NT2/D1 (cell line): Measurements from ENCODE around the gene GBP1.
"Not testable (repeated sequence)": the region's sequence is repeated elsewhere in the genome, so short reads cannot be mapped to it uniquely, and the experiment has no call there.

ENCODE experiments used
- DNase-seq: peaks from one replicate; pipeline ENCODE4 v3.0.0-alpha.2; 2011; ENCODE audit warnings: low read depth, low spot score
- H3K27me3 ChIP-seq: 2 replicates; pipeline ENCODE4 v1.6.0; 2011; ENCODE audit warnings: mild to moderate bottlenecking; ENCODE audit not compliant: insufficient read length, insufficient read depth
- H3K36me3 ChIP-seq: 2 replicates; pipeline ENCODE4 v1.6.1; 2011; ENCODE audit warnings: mild to moderate bottlenecking, low read length, mixed read lengths; ENCODE audit not compliant: insufficient read depth, insufficient read length
- H3K4me1 ChIP-seq: 2 replicates; pipeline ENCODE4 v1.5.1; 2011; ENCODE audit not compliant: insufficient read depth, insufficient read length
- H3K4me3 ChIP-seq: 2 replicates; pipeline ENCODE4 v1.5.1; 2011; ENCODE audit warnings: low read depth; ENCODE audit not compliant: insufficient read length
- H3K9ac ChIP-seq: 2 replicates; pipeline ENCODE4 v1.6.0; 2011; ENCODE audit warnings: low read depth; ENCODE audit not compliant: insufficient read length
- H3K9me3 ChIP-seq: 2 replicates; pipeline ENCODE4 v1.5.1; 2011; ENCODE audit warnings: mild to moderate bottlenecking, low read length; ENCODE audit not compliant: insufficient read depth
- SUZ12 ChIP-seq: IDR thresholded peaks from 2 replicates; pipeline ENCODE4 v1.6.1; 2011; ENCODE audit not compliant: insufficient read length, insufficient read depth; ENCODE audit errors: extremely low read depth
- YY1 ChIP-seq: IDR thresholded peaks from 2 replicates; pipeline ENCODE4 v1.6.1; 2011; ENCODE audit not compliant: insufficient read length, insufficient read depth
- ZNF274 ChIP-seq: IDR thresholded peaks from 2 replicates; pipeline ENCODE4 v1.6.1; 2011; ENCODE audit warnings: mild to moderate bottlenecking, low read depth, low read length

Gene GBP1

DNA sequence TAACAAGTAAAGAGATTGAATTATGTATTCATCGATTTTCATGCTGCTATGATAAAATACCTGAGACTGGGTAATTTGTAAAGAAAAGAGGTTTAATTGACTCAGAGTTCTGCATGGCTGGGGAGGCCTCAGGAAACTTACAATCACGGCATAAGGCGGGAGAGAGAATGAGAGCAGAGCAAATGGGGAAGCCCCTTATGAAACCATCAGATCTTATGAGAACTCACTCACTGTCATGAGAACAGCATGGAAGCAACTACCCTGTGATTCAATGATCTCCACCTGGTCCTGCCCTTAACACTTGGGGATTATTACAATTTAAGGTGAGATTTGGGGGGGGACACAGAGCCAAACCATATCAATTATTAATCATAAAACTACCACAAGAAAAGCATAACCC, 39.1 kb downstream of the GBP1 start:
- no peak for TF ChIP-seq ZNF274
- no peak for TF ChIP-seq YY1
- no peak for TF ChIP-seq SUZ12
- no peak for DNase-seq

DNA sequence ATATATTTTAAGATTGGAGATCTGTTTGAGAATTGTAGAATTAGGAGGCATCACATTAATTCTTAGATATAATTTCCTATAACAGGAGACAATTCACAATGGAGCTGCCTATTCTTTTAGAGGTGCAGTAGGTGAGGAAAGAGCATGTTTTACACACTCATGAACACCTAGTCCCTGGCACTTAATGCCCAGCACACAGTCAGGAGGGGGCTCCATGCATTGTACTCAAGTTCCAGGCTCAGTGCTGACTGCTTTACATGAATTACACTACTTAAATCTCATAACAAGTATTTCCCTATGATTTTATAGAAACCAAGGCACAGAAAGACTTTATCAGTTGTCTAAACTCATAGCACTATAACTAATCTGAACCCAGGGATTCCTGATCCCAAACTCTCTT, 42.0 kb downstream of the GBP1 start:
- Histone ChIP-seq H3K9me3 (no peaks in the 10 kb centered on the region), H3K4me1 (no peaks in the 10 kb centered on the region), H3K4me3 (no peak overlapping the region), H3K36me3 (no peaks in the 10 kb centered on the region), H3K9ac (no peak overlapping the region), H3K27me3 (no peaks in the 10 kb centered on the region)
- DNase-seq, result no peak
- no peak for TF ChIP-seq ZNF274
- no peak for TF ChIP-seq YY1
- TF ChIP-seq SUZ12, result no peak

More for the DNA sequence above, 39.1 kb downstream of the GBP1 start:
- H3K9me3 ChIP-seq, result no peaks in the 10 kb centered on the region
- no peaks in the 10 kb centered on the region for H3K27me3 ChIP-seq
- H3K36me3 ChIP-seq, result no peaks in the 10 kb centered on the region
- H3K9ac ChIP-seq, result no peak overlapping the region
- no peak overlapping the region for H3K4me3 ChIP-seq
- H3K4me1 ChIP-seq, result no peaks in the 10 kb centered on the region

DNA sequence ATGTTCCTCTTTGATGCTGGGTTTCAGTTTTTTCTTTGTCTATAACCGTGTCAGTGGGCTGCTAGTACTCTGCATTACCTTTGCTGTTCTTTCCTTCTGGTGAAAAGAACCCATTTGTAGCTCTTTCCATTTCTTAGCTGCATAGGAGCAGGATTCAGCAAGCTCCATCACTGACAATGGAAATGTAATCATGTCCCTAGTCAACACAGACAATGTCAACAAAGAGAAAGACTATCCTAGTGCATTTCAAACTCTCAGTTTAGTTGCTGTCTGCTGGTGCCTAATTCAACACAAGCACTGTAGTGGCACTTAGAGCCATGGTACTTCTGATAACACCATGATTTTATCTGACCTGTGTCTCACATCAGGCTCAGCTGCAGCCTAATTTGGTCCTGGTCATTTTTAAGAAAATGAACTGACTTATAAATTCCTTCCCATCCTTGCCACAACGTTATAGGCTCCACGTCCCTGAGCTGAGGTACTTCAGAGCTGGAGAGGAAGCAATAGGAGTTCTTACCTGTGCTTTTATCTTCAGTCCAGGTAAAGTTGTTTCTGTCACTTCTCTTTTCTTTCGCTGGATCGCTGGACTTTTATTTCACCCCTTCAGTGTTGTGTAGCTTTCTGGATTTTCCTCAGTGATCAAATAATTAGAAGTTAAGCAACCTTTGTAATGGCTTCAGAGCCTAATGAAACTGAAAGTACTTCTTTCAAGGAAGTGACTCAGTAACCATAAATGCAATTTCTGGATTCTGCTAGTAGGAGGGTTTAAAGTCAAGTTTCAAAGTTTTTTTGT, 42.6 kb downstream of the GBP1 start, which contains the start of gene GBP3:
GBP3 (minus strand) TSS at position 700 of the 793 bp plus-strand sequence. CDS start 2,145 bp downstream, outside the sequence.
- TF ChIP-seq ZNF274, result no peak
- TF ChIP-seq YY1, result no peak
- TF ChIP-seq SUZ12, result no peak
- Histone ChIP-seq H3K27me3 (no peaks in the 10 kb centered on the region), H3K4me3 (no peak within 1 kb of the TSS), H3K4me1 (no peaks in the 10 kb centered on the region), H3K36me3 (no peaks in the 10 kb centered on the region), H3K9ac (no peak within 1 kb of the TSS), H3K9me3 (no peaks in the 10 kb centered on the region)
- no peak for DNase-seq

DNA sequence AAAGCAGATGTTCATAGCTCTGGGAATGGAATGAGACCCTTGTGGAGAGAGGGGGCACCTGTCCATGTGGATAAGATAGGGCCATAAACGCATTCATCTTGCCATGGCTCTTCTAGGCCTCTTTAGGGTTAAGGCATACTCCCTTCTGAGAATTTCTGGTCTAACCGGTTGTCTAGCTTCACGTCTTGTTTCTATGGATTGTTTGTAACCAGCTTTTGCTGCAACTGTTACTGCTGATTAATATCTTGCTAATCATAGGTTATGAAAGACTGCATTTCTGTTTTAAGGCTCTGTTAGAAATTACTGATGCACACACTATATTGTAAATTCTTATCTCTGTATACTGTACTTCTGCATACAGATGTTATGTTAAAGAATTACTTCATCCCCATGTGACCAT, 46.7 kb downstream of the GBP1 start:
- not testable (repeated sequence) for H3K27me3 ChIP-seq, H3K36me3 ChIP-seq, H3K4me3 ChIP-seq, DNase-seq, H3K4me1 ChIP-seq, H3K9me3 ChIP-seq, H3K9ac ChIP-seq

GRCh38 chr1:89008511-89008910, 56.5 kb downstream of the GBP1 start:
- H3K4me3 ChIP-seq, result no peak overlapping the region
- no peaks in the 10 kb centered on the region for H3K27me3 ChIP-seq
- no peak for DNase-seq
- no peaks in the 10 kb centered on the region for H3K36me3 ChIP-seq
- TF ChIP-seq ZNF274 (no peak), YY1 (no peak), SUZ12 (no peak)
- H3K9me3 ChIP-seq, result no peaks in the 10 kb centered on the region
- H3K4me1 ChIP-seq, result no peaks in the 10 kb centered on the region
- H3K9ac ChIP-seq, result no peak overlapping the region

- Histone ChIP-seq H3K36me3 (no peaks in the 10 kb centered on the region), H3K4me3 (no peak overlapping the region), H3K9ac (no peak overlapping the region), H3K27me3 (no peaks in the 10 kb centered on the region), H3K4me1 (no peaks in the 10 kb centered on the region), H3K9me3 (no peaks in the 10 kb centered on the region)
- TF ChIP-seq YY1 (no peak), SUZ12 (no peak), ZNF274 (no peak)
- DNase-seq, result no peak
These were observed 59.5 kb downstream of the GBP1 start for GRCh38 chr1:89005286-89006151.
